Measurements from ENCODE around the gene ZBTB17. TPM values are rescaled to one million over a fixed set of nuclear protein-coding genes. Genes with fewer than 3 reads are reported as not detected.

ZBTB17 gene
- total RNA-seq, 4 donors from 2014 or later = 33.3 to 113 (median 50.5) TPM

DNA sequence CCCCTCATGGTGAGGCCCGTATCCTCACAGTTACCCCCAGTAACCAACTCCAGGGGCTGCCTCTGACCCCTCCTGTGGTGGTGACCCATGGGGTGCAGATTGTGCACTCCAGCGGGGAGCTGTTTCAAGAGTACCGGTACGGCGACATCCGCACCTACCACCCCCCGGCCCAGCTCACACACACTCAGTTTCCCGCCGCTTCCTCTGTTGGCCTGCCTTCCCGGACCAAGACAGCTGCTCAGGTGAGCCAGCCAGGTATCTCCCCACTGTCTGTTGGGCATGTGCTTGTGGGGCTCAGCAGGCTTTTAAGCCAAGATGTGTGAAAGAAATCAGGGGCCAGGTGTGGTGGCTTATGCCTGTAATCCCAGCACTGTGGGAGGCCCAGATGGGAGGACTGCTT is 39.9 kb downstream of the ZBTB17 start:
- no peaks in the 10 kb centered on the region for H3K27me3 ChIP-seq
- intact Hi-C loops (cut with DNase I; ENCODE audit: low total_unique reads) (no loop called here), in situ Hi-C loops (cut with MboI; ENCODE audit: low pct_ligation_motif_present in 1 of 4, low pct_unique_long_range_greater_than_20kb in 1 of 4, low sequenced_read_pairs in 3 of 4) (no loop called here)
- H3K36me3 ChIP-seq = peaks cover 0 to 52% (median 21%) of the 10 kb centered on the region in 4 donors
- 98 to 100% methylated on average over 1 to 9 of the region's 10 CpGs for WGBS, 2 donors (ENCODE audit: low coverage in 1 of 2)
- no peak for DNase-seq
- H3K27ac ChIP-seq = no peak overlapping the region
- peaks cover 0 to 12% (median 8%) of the 10 kb centered on the region in 4 donors for H3K4me1 ChIP-seq
- no peak overlapping the region for H3K4me3 ChIP-seq
- H3K9me3 ChIP-seq = no peaks in the 10 kb centered on the region
- TF ChIP-seq, protein P1, sequence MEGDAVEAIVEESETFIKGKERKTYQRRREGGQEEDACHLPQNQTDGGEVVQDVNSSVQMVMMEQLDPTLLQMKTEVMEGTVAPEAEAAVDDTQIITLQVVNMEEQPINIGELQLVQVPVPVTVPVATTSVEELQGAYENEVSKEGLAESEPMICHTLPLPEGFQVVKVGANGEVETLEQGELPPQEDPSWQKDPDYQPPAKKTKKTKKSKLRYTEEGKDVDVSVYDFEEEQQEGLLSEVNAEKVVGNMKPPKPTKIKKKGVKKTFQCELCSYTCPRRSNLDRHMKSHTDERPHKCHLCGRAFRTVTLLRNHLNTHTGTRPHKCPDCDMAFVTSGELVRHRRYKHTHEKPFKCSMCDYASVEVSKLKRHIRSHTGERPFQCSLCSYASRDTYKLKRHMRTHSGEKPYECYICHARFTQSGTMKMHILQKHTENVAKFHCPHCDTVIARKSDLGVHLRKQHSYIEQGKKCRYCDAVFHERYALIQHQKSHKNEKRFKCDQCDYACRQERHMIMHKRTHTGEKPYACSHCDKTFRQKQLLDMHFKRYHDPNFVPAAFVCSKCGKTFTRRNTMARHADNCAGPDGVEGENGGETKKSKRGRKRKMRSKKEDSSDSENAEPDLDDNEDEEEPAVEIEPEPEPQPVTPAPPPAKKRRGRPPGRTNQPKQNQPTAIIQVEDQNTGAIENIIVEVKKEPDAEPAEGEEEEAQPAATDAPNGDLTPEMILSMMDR (IDR thresholded peaks at IDR 0.05) = no peak
- TF ChIP-seq POLR2AphosphoS5 (IDR thresholded peaks at IDR 0.05) = no peak
- TF ChIP-seq EP300 (IDR thresholded peaks at IDR 0.05; ENCODE audit: low read depth) = no peak

DNA sequence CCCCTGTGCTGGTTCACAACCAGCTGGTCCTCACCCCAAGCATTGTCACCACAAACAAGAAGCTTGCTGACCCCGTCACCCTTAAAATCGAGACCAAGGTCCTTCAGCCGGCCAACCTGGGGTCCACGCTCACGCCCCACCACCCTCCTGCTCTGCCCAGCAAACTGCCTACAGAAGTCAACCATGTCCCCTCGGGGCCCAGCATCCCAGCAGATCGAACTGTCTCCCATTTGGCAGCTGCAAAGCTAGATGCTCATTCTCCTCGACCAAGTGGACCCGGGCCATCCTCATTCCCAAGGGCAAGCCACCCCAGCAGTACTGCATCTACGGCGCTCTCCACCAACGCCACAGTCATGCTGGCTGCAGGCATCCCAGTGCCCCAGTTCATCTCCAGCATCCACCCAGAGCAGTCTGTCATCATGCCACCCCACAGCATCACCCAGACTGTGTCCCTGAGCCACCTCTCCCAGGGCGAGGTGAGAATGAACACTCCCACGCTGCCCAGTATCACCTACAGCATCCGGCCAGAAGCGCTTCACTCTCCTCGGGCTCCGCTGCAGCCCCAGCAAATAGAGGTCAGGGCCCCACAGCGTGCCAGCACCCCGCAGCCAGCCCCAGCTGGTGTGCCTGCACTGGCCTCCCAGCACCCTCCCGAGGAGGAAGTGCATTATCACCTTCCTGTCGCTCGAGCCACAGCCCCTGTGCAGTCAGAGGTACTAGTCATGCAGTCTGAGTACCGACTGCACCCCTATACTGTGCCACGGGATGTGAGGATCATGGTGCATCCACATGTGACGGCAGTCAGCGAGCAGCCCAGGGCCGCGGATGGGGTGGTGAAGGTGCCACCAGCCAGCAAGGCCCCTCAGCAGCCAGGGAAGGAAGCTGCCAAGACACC is 40.6 kb downstream of the ZBTB17 start:
- no peak overlapping the region for H3K4me3 ChIP-seq
- intact Hi-C loops (cut with DNase I; ENCODE audit: low total_unique reads) (no loop called here), in situ Hi-C loops (cut with MboI; ENCODE audit: low pct_ligation_motif_present in 1 of 4, low pct_unique_long_range_greater_than_20kb in 1 of 4, low sequenced_read_pairs in 3 of 4) (no loop called here)
- TF ChIP-seq POLR2A (IDR thresholded peaks at IDR 0.05) = no peak
- TF ChIP-seq EP300 (IDR thresholded peaks at IDR 0.05; ENCODE audit: low read depth) = no peak
- TF ChIP-seq, protein P1 (IDR thresholded peaks at IDR 0.05) = no peak
- TF ChIP-seq POLR2AphosphoS5 (IDR thresholded peaks at IDR 0.05) = no peak
- WGBS, 2 donors (ENCODE audit: low coverage in 1 of 2) = 88 to 95% methylated on average over 4 to 26 of the region's 29 CpGs
- H3K27me3 ChIP-seq = no peaks in the 10 kb centered on the region
- peaks cover 0 to 12% (median 8%) of the 10 kb centered on the region in 4 donors for H3K4me1 ChIP-seq
- DNase-seq = no peak
- no peaks in the 10 kb centered on the region for H3K9me3 ChIP-seq
- peaks cover 0 to 54% (median 27%) of the 10 kb centered on the region in 4 donors for H3K36me3 ChIP-seq
- H3K27ac ChIP-seq = no peak overlapping the region

DNA sequence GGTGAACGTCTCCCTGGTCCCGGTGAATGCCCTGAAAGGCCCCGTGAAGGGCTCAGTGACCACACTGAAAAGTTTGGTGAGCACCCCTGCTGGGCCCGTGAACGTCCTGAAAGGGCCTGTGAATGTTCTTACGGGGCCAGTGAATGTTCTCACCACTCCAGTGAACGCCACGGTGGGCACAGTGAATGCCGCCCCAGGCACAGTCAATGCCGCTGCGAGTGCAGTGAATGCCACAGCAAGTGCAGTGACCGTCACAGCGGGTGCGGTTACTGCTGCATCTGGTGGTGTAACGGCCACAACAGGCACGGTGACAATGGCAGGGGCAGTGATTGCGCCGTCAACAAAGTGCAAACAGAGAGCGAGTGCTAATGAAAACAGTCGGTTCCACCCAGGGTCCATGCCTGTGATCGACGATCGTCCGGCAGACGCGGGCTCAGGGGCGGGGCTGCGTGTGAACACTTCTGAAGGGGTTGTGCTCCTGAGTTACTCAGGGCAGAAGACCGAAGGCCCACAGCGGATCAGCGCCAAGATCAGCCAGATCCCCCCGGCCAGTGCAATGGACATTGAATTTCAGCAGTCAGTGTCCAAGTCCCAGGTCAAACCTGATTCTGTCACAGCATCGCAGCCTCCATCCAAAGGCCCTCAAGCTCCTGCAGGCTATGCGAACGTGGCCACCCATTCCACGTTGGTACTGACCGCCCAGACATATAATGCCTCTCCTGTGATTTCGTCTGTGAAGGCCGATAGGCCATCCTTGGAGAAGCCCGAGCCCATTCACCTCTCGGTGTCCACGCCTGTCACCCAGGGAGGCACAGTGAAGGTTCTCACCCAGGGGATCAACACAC is 41.5 kb downstream of the ZBTB17 start:
- Histone ChIP-seq H3K27me3 (no peaks in the 10 kb centered on the region), H3K9me3 (no peaks in the 10 kb centered on the region), H3K36me3 (peaks cover 0 to 59% (median 31%) of the 10 kb centered on the region in 4 donors), H3K4me3 (no peak overlapping the region), H3K27ac (no peak overlapping the region), H3K4me1 (peaks cover 0 to 9% (median 6%) of the 10 kb centered on the region in 4 donors)
- intact Hi-C loops (cut with DNase I; ENCODE audit: low total_unique reads) (no loop called here), in situ Hi-C loops (cut with MboI; ENCODE audit: low pct_ligation_motif_present in 1 of 4, low pct_unique_long_range_greater_than_20kb in 1 of 4, low sequenced_read_pairs in 3 of 4) (no loop called here)
- TF ChIP-seq, protein P1 (IDR thresholded peaks at IDR 0.05) = no peak
- TF ChIP-seq POLR2A (IDR thresholded peaks at IDR 0.05) = no peak
- no peak for TF ChIP-seq POLR2AphosphoS5 (IDR thresholded peaks at IDR 0.05)
- TF ChIP-seq EP300 (IDR thresholded peaks at IDR 0.05; ENCODE audit: low read depth) = no peak
- WGBS, 2 donors (ENCODE audit: low coverage in 1 of 2) = 92 to 100% methylated on average over 3 to 42 of the region's 42 CpGs
- DNase-seq = no peak

DNA sequence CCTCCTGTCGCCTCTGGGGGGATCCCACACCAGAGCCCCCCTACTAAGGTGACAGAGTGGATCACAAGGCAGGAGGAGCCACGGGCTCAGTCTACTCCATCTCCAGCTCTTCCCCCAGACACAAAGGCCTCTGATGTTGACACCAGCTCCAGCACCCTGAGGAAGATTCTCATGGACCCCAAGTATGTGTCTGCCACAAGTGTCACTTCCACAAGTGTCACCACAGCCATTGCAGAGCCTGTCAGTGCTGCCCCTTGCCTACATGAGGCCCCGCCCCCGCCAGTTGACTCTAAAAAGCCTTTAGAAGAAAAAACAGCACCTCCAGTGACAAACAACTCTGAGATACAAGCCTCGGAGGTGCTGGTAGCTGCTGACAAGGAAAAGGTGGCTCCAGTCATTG is 42.2 kb downstream of the ZBTB17 start:
- WGBS, 2 donors (ENCODE audit: low coverage in 1 of 2) = 91% methylated on average over 5 of the region's 5 CpGs; no CpG with 5 or more reads in 1 of the 2 donors
- Histone ChIP-seq H3K4me1 (peaks cover 0 to 1% (median 0%) of the 10 kb centered on the region in 4 donors), H3K27ac (no peak overlapping the region), H3K9me3 (no peaks in the 10 kb centered on the region), H3K36me3 (peaks cover 0 to 64% (median 34%) of the 10 kb centered on the region in 4 donors), H3K27me3 (no peaks in the 10 kb centered on the region), H3K4me3 (no peak overlapping the region)
- no peak for TF ChIP-seq POLR2AphosphoS5 (IDR thresholded peaks at IDR 0.05)
- TF ChIP-seq EP300 (IDR thresholded peaks at IDR 0.05; ENCODE audit: low read depth) = no peak
- no peak for TF ChIP-seq POLR2A (IDR thresholded peaks at IDR 0.05)
- TF ChIP-seq, protein P1 (IDR thresholded peaks at IDR 0.05) = no peak
- in situ Hi-C loops (cut with MboI; ENCODE audit: low pct_ligation_motif_present in 1 of 4, low pct_unique_long_range_greater_than_20kb in 1 of 4, low sequenced_read_pairs in 3 of 4) (no loop called here), intact Hi-C loops (cut with DNase I; ENCODE audit: low total_unique reads) (no loop called here)
- DNase-seq = no peak

All from transverse colon (tissue), 4 donors.